Fibroblast of lung (primary cell): ENCODE measurements around the gene PVALB. TPM values are rescaled to one million over a fixed set of nuclear protein-coding genes. Genes with fewer than 3 reads are reported as not detected.

ENCODE experiments used
- DNase-seq, 2 donors: peaks; one replicate each; pipeline versions ENCODE4 v3.0.0 to v3.0.0-alpha.2; 2010; ENCODE audit warnings: low read depth in 2 of 2
- H2AFZ ChIP-seq: 2 replicates; pipeline ENCODE4 v1.5.1; 2012; ENCODE audit warnings: low read length, control low read depth, inconsistent platforms
- H3K27ac ChIP-seq: 2 replicates; pipeline ENCODE4 v1.5.1; 2011; ENCODE audit warnings: low read length, control low read depth; ENCODE audit not compliant: insufficient read depth
- H3K27me3 ChIP-seq: 2 replicates; pipeline ENCODE4 v1.5.1; 2011; ENCODE audit warnings: mild to moderate bottlenecking, low read length; ENCODE audit not compliant: control insufficient read depth, insufficient read depth
- H3K36me3 ChIP-seq: 2 replicates; pipeline ENCODE4 v1.5.1; 2011; ENCODE audit warnings: low read length; ENCODE audit not compliant: control insufficient read depth, insufficient read depth
- H3K4me1 ChIP-seq: 2 replicates; pipeline ENCODE4 v1.5.1; 2011; ENCODE audit warnings: low read length; ENCODE audit not compliant: control insufficient read depth, insufficient read depth; ENCODE audit errors: extremely low read depth
- H3K4me2 ChIP-seq: 2 replicates; pipeline ENCODE4 v1.5.1; 2011; ENCODE audit warnings: low read length, control low read depth; ENCODE audit not compliant: insufficient read depth; ENCODE audit errors: extremely low read depth
- H3K4me3 ChIP-seq, 4 experiments: fragments of 200-600 bp in 1 of 4; sonication (generic) in 1 of 4; replicated peaks in 1 of 4; 2 replicates each; pipeline ENCODE4 v1.5.1; 2011 to 2016; ENCODE audit warnings: low read length in 4 of 4, low read depth in 3 of 4, mild to moderate bottlenecking in 3 of 4, control low read depth in 2 of 4, inconsistent platforms in 1 of 4, mixed read lengths in 1 of 4; ENCODE audit not compliant: insufficient read depth in 1 of 4; ENCODE audit errors: control extremely low read depth in 1 of 4
- H3K79me2 ChIP-seq: 2 replicates; pipeline ENCODE4 v1.5.1; 2012; ENCODE audit warnings: mild to moderate bottlenecking, low read length, inconsistent platforms; ENCODE audit not compliant: control insufficient read depth, insufficient read depth
- H3K9ac ChIP-seq: 2 replicates; pipeline ENCODE4 v1.5.1; 2011; ENCODE audit warnings: mild to moderate bottlenecking, low read length, control low read depth; ENCODE audit not compliant: insufficient read depth
- H3K9me3 ChIP-seq: 2 replicates; pipeline ENCODE4 v1.5.1; 2012; ENCODE audit warnings: low read depth, low read length; ENCODE audit not compliant: control insufficient read depth, insufficient read depth
- H4K20me1 ChIP-seq: 2 replicates; pipeline ENCODE4 v1.5.1; 2011; ENCODE audit warnings: low read length; ENCODE audit not compliant: control insufficient read depth, insufficient read depth; ENCODE audit errors: extremely low read depth
- CTCF ChIP-seq, 2 donors: IDR thresholded peaks in 1 of 2; conservative IDR thresholded peaks in 1 of 2; 1 replicate in 1 of 2; 2 replicates in 1 of 2; pipeline ENCODE4 v1.5.1; 2011 to 2012; ENCODE audit warnings: low read length in 2 of 2, control low read depth in 1 of 2, inconsistent platforms in 1 of 2, low read depth in 1 of 2, mild to moderate bottlenecking in 1 of 2
- EZH2 ChIP-seq: IDR thresholded peaks from 2 replicates; pipeline ENCODE4 v1.5.1; 2012; ENCODE audit warnings: low read length, control low read depth, mild to moderate bottlenecking; ENCODE audit errors: missing control alignments
- polyA plus RNA-seq, 2 donors: library from polyadenylated mRNA; depleted of rRNA in 1 of 2; stranded (reverse) in 1 of 2; unstranded in 1 of 2; fragments of >200 nt; gene quantifications; 2 replicates each; pipeline ENCODE4 v1.2.1, GENCODE V29; 2011 to 2012; ENCODE audit warnings: missing spikeins in 1 of 2
- total RNA-seq: library from RNA; depleted of rRNA; stranded (reverse); fragments of >200 nt; gene quantifications from 2 replicates; pipeline ENCODE4 v1.2.1, GENCODE V29; 2014

The PVALB gene
- total and polyA plus RNA-seq, 2 donors (not counting 1 experiment from before 2014, with no cell fraction given) = not detected

GRCh38 chr22:36833073-36833472, 16.2 kb upstream of the PVALB start:
- H3K4me3 ChIP-seq = no peak overlapping the region
- H4K20me1 ChIP-seq = no peaks in the 10 kb centered on the region
- DNase-seq = no peak
- H3K4me2 ChIP-seq = no peak overlapping the region
- H3K79me2 ChIP-seq = no peaks in the 10 kb centered on the region
- TF ChIP-seq CTCF (conservative IDR thresholded peaks at IDR 0.05 in 1 of 2, IDR thresholded peaks at IDR 0.05 in 1 of 2; ENCODE audit: low read depth in 1 of 2, low read length in 2 of 2) = no peak
- TF ChIP-seq EZH2 = no peak
- H3K9ac ChIP-seq = no peak overlapping the region
- H3K9me3 ChIP-seq = no peaks in the 10 kb centered on the region
- no peaks in the 10 kb centered on the region for H3K4me1 ChIP-seq
- H3K27ac ChIP-seq = no peak overlapping the region
- no peaks in the 10 kb centered on the region for H3K36me3 ChIP-seq
- H2AFZ ChIP-seq = no peak overlapping the region
- no peaks in the 10 kb centered on the region for H3K27me3 ChIP-seq

GRCh38 chr22:36831717-36832116, 14.9 kb upstream of the PVALB start:
- H4K20me1 ChIP-seq = no peaks in the 10 kb centered on the region
- H3K4me2 ChIP-seq = no peak overlapping the region
- TF ChIP-seq EZH2 (no peak), CTCF (conservative IDR thresholded peaks at IDR 0.05 in 1 of 2, IDR thresholded peaks at IDR 0.05 in 1 of 2; ENCODE audit: low read depth in 1 of 2, low read length in 2 of 2) (no peak)
- no peak overlapping the region for H2AFZ ChIP-seq
- no peaks in the 10 kb centered on the region for H3K79me2 ChIP-seq
- H3K9me3 ChIP-seq = no peaks in the 10 kb centered on the region
- H3K27ac ChIP-seq = no peak overlapping the region
- no peaks in the 10 kb centered on the region for H3K36me3 ChIP-seq
- H3K4me3 ChIP-seq = no peak overlapping the region
- no peaks in the 10 kb centered on the region for H3K4me1 ChIP-seq
- H3K9ac ChIP-seq = no peak overlapping the region
- no peaks in the 10 kb centered on the region for H3K27me3 ChIP-seq
- DNase-seq = no peak

GRCh38 chr22:36831206-36831605, 14.4 kb upstream of the PVALB start:
- Histone ChIP-seq H3K4me1 (no peaks in the 10 kb centered on the region), H3K79me2 (no peaks in the 10 kb centered on the region), H3K4me2 (no peak overlapping the region), H3K4me3 (no peak overlapping the region), H4K20me1 (no peaks in the 10 kb centered on the region), H3K36me3 (no peaks in the 10 kb centered on the region), H3K9ac (no peak overlapping the region), H3K27me3 (no peaks in the 10 kb centered on the region), H3K9me3 (no peaks in the 10 kb centered on the region), H2AFZ (no peak overlapping the region), H3K27ac (no peak overlapping the region)
- TF ChIP-seq CTCF (conservative IDR thresholded peaks at IDR 0.05 in 1 of 2, IDR thresholded peaks at IDR 0.05 in 1 of 2; ENCODE audit: low read depth in 1 of 2, low read length in 2 of 2) (no peak), EZH2 (no peak)
- DNase-seq = no peak
